ENCODE measurements around the gene NAA35. TPM values are rescaled to one million over a fixed set of nuclear protein-coding genes. Genes with fewer than 3 reads are reported as not detected.

Gene NAA35
- total RNA-seq, 1 donor from 2014 or later, result 20.1 TPM

GRCh38 chr9:85899388-85899787 is 41.6 kb upstream of the NAA35 start:
- no peaks in the 10 kb centered on the region for H3K4me1 ChIP-seq
- no peaks in the 10 kb centered on the region for H3K9me3 ChIP-seq
- no peaks in the 10 kb centered on the region for H3K27me3 ChIP-seq
- no peaks in the 10 kb centered on the region for H3K36me3 ChIP-seq
- DNase-seq (ENCODE audit: extremely low spot score in 2 of 2), result no peak
- H3K27ac ChIP-seq, result no peak overlapping the region
- TF ChIP-seq POLR2AphosphoS5 (IDR thresholded peaks at IDR 0.05; ENCODE audit: insufficient read depth in 1 of 2, low read depth in 1 of 2) (no peak), POLR2A (IDR thresholded peaks at IDR 0.05) (no peak)
- TF ChIP-seq, protein P1, sequence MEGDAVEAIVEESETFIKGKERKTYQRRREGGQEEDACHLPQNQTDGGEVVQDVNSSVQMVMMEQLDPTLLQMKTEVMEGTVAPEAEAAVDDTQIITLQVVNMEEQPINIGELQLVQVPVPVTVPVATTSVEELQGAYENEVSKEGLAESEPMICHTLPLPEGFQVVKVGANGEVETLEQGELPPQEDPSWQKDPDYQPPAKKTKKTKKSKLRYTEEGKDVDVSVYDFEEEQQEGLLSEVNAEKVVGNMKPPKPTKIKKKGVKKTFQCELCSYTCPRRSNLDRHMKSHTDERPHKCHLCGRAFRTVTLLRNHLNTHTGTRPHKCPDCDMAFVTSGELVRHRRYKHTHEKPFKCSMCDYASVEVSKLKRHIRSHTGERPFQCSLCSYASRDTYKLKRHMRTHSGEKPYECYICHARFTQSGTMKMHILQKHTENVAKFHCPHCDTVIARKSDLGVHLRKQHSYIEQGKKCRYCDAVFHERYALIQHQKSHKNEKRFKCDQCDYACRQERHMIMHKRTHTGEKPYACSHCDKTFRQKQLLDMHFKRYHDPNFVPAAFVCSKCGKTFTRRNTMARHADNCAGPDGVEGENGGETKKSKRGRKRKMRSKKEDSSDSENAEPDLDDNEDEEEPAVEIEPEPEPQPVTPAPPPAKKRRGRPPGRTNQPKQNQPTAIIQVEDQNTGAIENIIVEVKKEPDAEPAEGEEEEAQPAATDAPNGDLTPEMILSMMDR (IDR thresholded peaks at IDR 0.05), result no peak
- H3K4me3 ChIP-seq, result no peak overlapping the region
- intact Hi-C loops (cut with DNase I), result no loop called here

GRCh38 chr9:85900504-85901201 is 40.3 kb upstream of the NAA35 start:
- TF ChIP-seq, protein P1 (IDR thresholded peaks at IDR 0.05), result peak in 1 of 3 experiments; percentile 18
- TF ChIP-seq POLR2A (IDR thresholded peaks at IDR 0.05), result no peak
- Histone ChIP-seq H3K27me3 (no peaks in the 10 kb centered on the region), H3K4me1 (no peaks in the 10 kb centered on the region), H3K4me3 (no peak overlapping the region), H3K27ac (no peak overlapping the region), H3K36me3 (no peaks in the 10 kb centered on the region), H3K9me3 (no peaks in the 10 kb centered on the region)
- intact Hi-C loops (cut with DNase I), result no loop called here
- DNase-seq (ENCODE audit: extremely low spot score in 2 of 2), result no peak

DNA sequence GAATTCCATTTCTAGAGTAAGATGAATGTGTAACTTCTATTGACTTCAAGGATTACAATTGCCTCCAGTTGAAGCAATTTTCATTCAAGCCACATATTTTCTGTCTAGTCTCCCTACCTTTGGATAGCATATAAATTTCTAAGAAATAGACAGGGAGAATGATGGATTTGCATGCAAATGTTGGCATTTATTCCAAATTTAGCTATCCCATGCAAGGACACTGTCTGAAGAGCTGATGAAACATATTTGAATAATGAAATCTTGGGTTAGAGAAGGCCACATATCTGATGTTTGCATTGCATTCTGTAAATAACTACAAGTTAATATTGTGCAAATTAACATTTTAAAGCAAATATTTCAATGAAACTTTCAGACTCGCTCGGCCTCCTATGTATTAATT is 36.0 kb upstream of the NAA35 start:
- no peak overlapping the region for H3K4me3 ChIP-seq
- H3K27ac ChIP-seq, result no peak overlapping the region
- no peak for DNase-seq (ENCODE audit: extremely low spot score in 2 of 2)
- no peaks in the 10 kb centered on the region for H3K9me3 ChIP-seq
- intact Hi-C loops (cut with DNase I), result no loop called here
- no peak for TF ChIP-seq POLR2AphosphoS5 (IDR thresholded peaks at IDR 0.05; ENCODE audit: insufficient read depth in 1 of 2, low read depth in 1 of 2)
- TF ChIP-seq POLR2A (IDR thresholded peaks at IDR 0.05), result no peak
- TF ChIP-seq, protein P1 (IDR thresholded peaks at IDR 0.05), result no peak
- no peaks in the 10 kb centered on the region for H3K27me3 ChIP-seq
- no peaks in the 10 kb centered on the region for H3K36me3 ChIP-seq
- no peaks in the 10 kb centered on the region for H3K4me1 ChIP-seq

DNA sequence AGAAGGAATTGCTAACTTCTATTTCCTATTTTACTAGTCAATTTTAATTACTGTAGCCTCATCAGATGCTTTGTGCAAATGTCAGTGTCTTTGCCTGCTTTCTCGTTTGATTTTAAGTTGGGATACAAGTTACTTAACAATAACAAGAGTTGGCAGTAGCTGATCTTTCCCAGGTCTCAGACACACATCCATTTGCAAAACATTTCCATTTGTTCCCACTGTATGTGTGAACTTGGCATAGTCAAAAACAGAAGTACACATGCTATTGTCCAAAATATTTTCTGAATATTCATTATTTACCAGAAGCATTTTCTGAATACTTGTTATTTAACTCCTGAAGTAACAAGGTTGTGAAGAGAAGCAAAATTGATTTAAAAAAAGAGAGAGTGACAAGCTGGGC is 35.0 kb upstream of the NAA35 start:
- Histone ChIP-seq H3K4me3 (no peak overlapping the region), H3K36me3 (no peaks in the 10 kb centered on the region), H3K27ac (no peak overlapping the region), H3K9me3 (no peaks in the 10 kb centered on the region), H3K4me1 (no peaks in the 10 kb centered on the region), H3K27me3 (no peaks in the 10 kb centered on the region)
- intact Hi-C loops (cut with DNase I), result no loop called here
- no peak for DNase-seq (ENCODE audit: extremely low spot score in 2 of 2)
- TF ChIP-seq POLR2A (IDR thresholded peaks at IDR 0.05) (no peak), POLR2AphosphoS5 (IDR thresholded peaks at IDR 0.05; ENCODE audit: insufficient read depth in 1 of 2, low read depth in 1 of 2) (no peak)
- TF ChIP-seq, protein P1 (IDR thresholded peaks at IDR 0.05), result no peak

GRCh38 chr9:85909390-85909789 is 31.6 kb upstream of the NAA35 start:
- intact Hi-C loops (cut with DNase I), result no loop called here
- no peaks in the 10 kb centered on the region for H3K27me3 ChIP-seq
- TF ChIP-seq, protein P1 (IDR thresholded peaks at IDR 0.05), result no peak
- TF ChIP-seq POLR2A (IDR thresholded peaks at IDR 0.05), result no peak
- TF ChIP-seq POLR2AphosphoS5 (IDR thresholded peaks at IDR 0.05; ENCODE audit: insufficient read depth in 1 of 2, low read depth in 1 of 2), result no peak
- no peaks in the 10 kb centered on the region for H3K4me1 ChIP-seq
- no peak for DNase-seq (ENCODE audit: extremely low spot score in 2 of 2)
- H3K36me3 ChIP-seq, result no peaks in the 10 kb centered on the region
- H3K9me3 ChIP-seq, result no peaks in the 10 kb centered on the region
- H3K4me3 ChIP-seq, result no peak overlapping the region
- H3K27ac ChIP-seq, result no peak overlapping the region

Data from vagina (tissue), 2 donors.